ENCODE results near the gene SPHK2.
A peak's percentile ranks its signal among the peaks of the same experiment; 100 is the strongest.
"Not testable (repeated sequence)": the region's sequence is repeated elsewhere in the genome, so short reads cannot be mapped to it uniquely, and the experiment has no call there.

The SPHK2 gene

GRCh38 chr19:48661711-48662090 is 42.4 kb downstream of the SPHK2 start:
- DNase-seq: no peak

DNA sequence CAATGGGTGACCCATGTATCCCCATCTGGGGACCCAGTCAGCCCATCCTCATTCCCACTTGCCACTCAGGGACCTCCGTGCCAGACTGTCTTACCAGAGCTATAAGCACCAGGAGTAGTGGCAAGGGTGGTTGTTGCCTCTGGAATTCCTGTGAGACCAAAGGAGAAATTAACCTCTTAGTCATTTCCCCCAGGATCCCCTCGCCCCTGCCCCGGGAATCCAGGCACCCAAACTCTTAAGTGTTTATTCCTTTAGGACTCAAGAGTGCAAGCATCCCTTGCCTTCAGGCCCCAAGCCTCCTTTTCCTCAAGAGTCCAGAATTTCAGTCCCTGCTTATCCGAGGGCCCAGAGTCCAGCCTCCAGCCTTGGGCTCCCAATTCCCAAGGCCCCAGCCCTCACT is 44.4 kb downstream of the SPHK2 start:
- DNase-seq: no peak

GRCh38 chr19:48664476-48664875 is 45.2 kb downstream of the SPHK2 start:
- DNase-seq: no peak

GRCh38 chr19:48665786-48666185 is 46.5 kb downstream of the SPHK2 start:
- DNase-seq: no peak

- no peak for DNase-seq
These were observed 49.0 kb downstream of the SPHK2 start for GRCh38 chr19:48668332-48668731.

DNA sequence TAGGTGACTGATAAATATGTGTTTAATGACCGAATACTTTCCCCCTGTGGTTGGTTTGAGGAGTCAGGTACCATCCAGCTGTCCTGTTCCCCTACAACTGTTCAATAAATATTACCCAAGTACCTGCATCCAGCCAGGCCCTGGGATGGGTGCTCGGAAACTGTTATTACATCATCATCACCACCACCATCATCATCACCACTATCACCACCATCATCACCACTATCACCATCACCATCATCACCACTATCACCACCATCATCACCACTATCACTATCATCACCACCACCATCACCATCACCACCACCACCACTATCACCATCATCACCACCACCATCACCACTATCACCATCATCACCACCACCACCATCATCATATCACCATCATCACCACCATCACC is 49.5 kb downstream of the SPHK2 start:
- DNase-seq: no peak

DNA sequence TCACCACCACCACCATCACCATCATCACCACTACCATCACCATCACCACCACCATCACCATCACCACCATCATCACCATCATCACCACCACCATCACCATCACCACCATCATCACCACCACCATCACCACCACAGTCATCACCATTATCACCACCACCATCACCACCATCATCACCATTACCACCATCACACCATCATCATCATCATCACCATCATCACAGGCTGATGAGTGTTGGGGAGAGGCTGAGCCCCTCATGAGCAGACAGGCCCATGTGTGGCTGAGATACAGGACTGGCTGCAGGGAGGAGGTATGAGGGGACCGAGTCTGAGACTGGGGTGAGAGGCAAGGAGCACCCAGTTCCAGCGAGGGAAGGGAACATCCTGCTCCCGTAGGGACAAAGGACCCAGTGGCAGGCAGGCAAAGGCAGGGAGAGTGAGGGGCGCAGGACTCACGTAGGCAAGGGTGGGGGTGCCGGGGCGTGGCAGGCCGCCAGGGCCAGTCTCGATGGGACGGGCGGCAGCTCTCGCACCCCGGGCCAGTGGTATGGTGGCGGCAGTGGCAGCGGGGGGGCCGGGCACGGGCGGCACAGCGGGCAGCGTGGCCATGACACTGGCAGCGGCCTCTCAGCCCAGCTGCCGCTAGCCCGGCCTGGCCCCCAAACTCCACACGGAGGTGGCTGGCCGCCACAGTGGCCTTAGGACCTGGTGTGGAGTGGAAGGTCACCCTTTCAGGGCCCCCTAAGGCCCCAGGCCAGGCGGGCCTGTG is 50.8 kb downstream of the SPHK2 start:
- DNase-seq: no peak

GRCh38 chr19:48670699-48671445 is 51.6 kb downstream of the SPHK2 start:
- DNase-seq: no peak

- DNase-seq: no peak
These were observed 52.2 kb downstream of the SPHK2 start for GRCh38 chr19:48671446-48671995.

DNA sequence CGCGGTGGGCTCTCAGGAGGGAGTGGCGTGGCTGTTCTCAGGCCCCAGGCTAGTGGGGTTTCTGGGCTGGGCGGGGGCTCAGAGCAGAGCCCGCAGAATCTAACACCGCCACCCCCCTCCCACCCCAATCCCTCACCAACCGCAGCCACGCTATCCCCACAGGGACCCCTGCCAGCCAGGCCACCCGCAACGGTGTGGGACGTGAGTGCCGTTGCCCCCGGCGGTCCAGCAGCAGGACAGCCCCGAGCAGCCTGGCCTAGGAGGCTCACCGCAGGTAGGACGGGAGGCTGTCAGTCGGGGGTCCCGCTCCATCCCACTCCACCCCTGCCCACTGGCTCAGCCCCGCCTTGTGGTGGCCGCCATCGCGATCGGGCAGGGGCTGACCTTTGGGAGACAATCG is 53.7 kb downstream of the SPHK2 start, which contains the start of gene NTN5:
TSS of gene NTN5 (minus strand) at position 24 of the 400 bp plus-strand sequence. CDS start 2,031 bp downstream, outside the sequence.
- DNase-seq: no peak

DNA sequence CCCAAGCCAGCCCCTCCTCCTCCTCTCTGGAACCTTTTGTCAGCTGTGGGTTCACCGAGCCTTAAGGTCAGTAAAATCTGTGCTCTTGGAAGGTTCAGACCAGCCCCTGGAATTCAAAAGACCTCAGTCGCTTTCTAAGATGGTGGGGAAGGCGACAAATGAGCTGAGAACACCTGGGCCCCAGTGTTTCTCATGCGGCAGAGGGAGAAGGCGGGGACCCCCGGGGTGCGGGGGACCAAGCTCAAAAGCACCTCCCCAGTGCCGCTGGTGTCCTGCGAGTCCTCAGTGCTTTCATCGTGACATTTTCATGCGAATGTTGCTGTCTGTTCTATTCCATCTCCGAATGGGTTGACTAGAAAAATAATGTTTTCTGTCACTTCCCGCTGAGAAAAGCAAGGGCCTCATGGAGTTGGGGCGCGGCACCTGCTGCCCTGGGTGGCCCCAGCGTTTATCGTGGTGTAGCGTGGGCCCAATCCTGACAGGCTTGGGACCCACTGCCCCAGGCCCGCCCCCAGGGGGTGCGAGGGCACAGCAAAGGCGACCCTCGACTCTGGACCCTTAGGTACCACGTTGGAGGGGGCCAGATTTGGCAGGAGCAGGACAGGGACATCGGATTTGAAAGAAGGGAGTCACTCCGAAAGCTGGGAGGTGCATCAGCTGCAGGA is 54.3 kb downstream of the SPHK2 start:
- DNase-seq: no peak

DNA sequence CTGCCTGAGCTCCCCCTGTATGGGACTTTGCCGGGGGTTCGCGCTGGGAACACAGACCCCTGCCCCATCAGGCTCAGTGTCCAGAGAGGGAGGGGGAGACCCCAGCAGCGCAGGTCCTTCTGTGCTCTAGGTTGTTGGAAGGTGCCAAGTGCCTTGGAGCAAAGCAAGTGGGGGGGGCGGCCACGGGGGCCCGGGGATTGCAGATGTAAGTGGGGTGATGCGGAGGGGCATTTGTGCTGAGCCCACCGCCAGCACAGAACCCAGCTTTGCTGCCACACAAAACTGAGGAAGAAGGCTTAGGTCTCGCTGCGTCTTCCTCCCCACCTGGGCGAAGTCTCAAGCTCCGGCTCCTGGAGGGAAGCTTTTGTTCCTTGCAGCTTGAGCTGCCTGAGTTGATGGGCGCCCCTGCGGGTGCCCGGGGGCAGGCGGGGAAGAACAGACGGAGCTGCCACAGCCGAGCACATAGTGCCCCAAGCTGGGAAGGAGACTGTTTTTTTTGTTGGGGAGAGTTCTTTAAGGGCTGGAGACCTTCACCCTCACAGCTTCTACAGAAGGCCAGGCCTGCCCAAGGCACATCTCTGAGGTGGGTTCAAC is 55.0 kb downstream of the SPHK2 start:
- no peak for DNase-seq

- peak; percentile 87 for DNase-seq
These were observed 55.9 kb downstream of the SPHK2 start for GRCh38 chr19:48674921-48675824.

GRCh38 chr19:48676487-48676886 is 57.2 kb downstream of the SPHK2 start:
- no peak for DNase-seq

- DNase-seq: no peak
These were observed 57.6 kb downstream of the SPHK2 start for GRCh38 chr19:48676887-48677286.

GRCh38 chr19:48678201-48678600 is 58.9 kb downstream of the SPHK2 start:
- DNase-seq: no peak

DNA sequence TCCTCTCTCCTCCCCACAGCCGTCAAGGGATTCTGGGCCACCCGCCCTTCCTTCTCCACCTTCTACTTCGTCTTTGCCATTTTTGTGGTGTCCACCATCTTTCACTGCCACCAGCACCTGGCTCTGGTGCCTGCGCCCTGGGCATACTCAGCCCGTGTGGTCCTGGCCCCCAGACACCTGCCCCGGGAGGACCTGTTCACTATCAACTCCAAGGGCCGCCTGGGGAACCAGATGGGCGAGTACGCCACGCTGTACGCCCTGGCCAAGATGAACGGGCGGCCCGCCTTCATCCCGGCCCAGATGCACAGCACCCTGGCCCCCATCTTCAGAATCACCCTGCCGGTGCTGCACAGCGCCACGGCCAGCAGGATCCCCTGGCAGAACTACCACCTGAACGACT is 60.7 kb downstream of the SPHK2 start:
- DNase-seq: not testable (repeated sequence)

Data from activated CD8-positive, alpha-beta memory T cell treated with anti-CD3 and anti-CD28 coated beads for 24 hours (primary cell).